ENCODE measurements around the gene NDUFV3. TPM values are rescaled to one million over a fixed set of nuclear protein-coding genes. Genes with fewer than 3 reads are reported as not detected.

The NDUFV3 gene
- total RNA-seq, 4 donors from 2014 or later = 45.6 to 82.8 (median 64.1) TPM

GRCh38 chr21:42959728-42960127 is 66.6 kb downstream of the NDUFV3 start:
- Histone ChIP-seq H3K4me1 (peaks cover 0 to 6% (median 0%) of the 10 kb centered on the region in 4 donors), H3K4me3 (no peak overlapping the region), H3K27ac (no peak overlapping the region), H3K27me3 (no peaks in the 10 kb centered on the region), H3K36me3 (no peaks in the 10 kb centered on the region), H3K9me3 (no peaks in the 10 kb centered on the region)
- no peak for TF ChIP-seq POLR2AphosphoS5 (IDR thresholded peaks at IDR 0.05)
- TF ChIP-seq EP300 (IDR thresholded peaks at IDR 0.05; ENCODE audit: low read depth) = no peak
- TF ChIP-seq POLR2A (IDR thresholded peaks at IDR 0.05) = no peak
- TF ChIP-seq CTCF (IDR thresholded peaks at IDR 0.05) = no peak
- intact Hi-C loops (cut with DNase I; ENCODE audit: low total_unique reads) (no loop called here), in situ Hi-C loops (cut with MboI; ENCODE audit: low pct_ligation_motif_present in 1 of 4, low pct_unique_long_range_greater_than_20kb in 1 of 4, low sequenced_read_pairs in 3 of 4) (no loop called here)
- WGBS, 2 donors (ENCODE audit: low coverage in 1 of 2) = 80 to 87% methylated on average over 3 of the region's 3 CpGs
- DNase-seq = no peak

- in situ Hi-C loops (cut with MboI; ENCODE audit: low pct_ligation_motif_present in 1 of 4, low pct_unique_long_range_greater_than_20kb in 1 of 4, low sequenced_read_pairs in 3 of 4) = no loop called here
- no peaks in the 10 kb centered on the region for H3K4me1 ChIP-seq
- TF ChIP-seq POLR2AphosphoS5 (IDR thresholded peaks at IDR 0.05) = no peak
- 56 to 69% methylated on average over 3 to 6 of the region's 6 CpGs for WGBS, 2 donors (ENCODE audit: low coverage in 1 of 2)
- H3K9me3 ChIP-seq = no peaks in the 10 kb centered on the region
- H3K27ac ChIP-seq = peak overlapping the region in 1 of 4 donors; percentile 29
- H3K4me3 ChIP-seq = no peak overlapping the region
- no peak for DNase-seq
- H3K27me3 ChIP-seq = no peaks in the 10 kb centered on the region
- intact Hi-C loops (cut with DNase I; ENCODE audit: low total_unique reads) = no loop called here
- no peaks in the 10 kb centered on the region for H3K36me3 ChIP-seq
Measured at GRCh38 chr21:42962380-42963007, 69.4 kb downstream of the NDUFV3 start.

Small RNA genes lying within 50 kb of the gene (small RNA-seq; reads per million reads assigned to genes)
- gene MIR5692B = 0 reads per million in 4 donors

Other genes starting within 250 kb of the NDUFV3 start
- gene PDE9A, start 239.7 kb upstream of the NDUFV3 start, total RNA-seq = 100 to 1,000 TPM in 3 of 4 donors, 10 to 100 TPM in 1; 65.7 to 673 (median 364) TPM
- gene WDR4, start 13.8 kb upstream of the NDUFV3 start, total RNA-seq = 10 to 100 TPM in 2 of 4 donors, 1 to 10 TPM in 2; 6.6 to 22.7 (median 10.3) TPM
- gene ERVH48-1, start 32.3 kb downstream of the NDUFV3 start, total RNA-seq = not detected
- 100 to 1,000 TPM in 1 of 4 donors, 10 to 100 TPM in 2, 1 to 10 TPM in 1; 9.4 to 140 (median 25.1) TPM for gene PKNOX1, start 81.3 kb downstream of the NDUFV3 start, total RNA-seq
- gene CBS, start 182.5 kb downstream of the NDUFV3 start, total RNA-seq = 10 to 100 TPM in 2 of 4 donors, 1 to 10 TPM in 1, under 1 TPM in 1; 0.40 to 24.3 (median 9.4) TPM
- gene U2AF1, start 214.3 kb downstream of the NDUFV3 start, total RNA-seq = 10 to 100 TPM; 34.8 to 62.8 (median 49.8) TPM

Measured in transverse colon (tissue), 4 donors.